ENCODE results near the gene SYT15B.
"Not testable (repeated sequence)": the region's sequence is repeated elsewhere in the genome, so short reads cannot be mapped to it uniquely, and the experiment has no call there.

- not testable (repeated sequence) for TF ChIP-seq CTCF, POLR2A (IDR thresholded peaks at IDR 0.05)
These were observed at the start of gene SYT15B for GRCh38 chr10:47763554-47764175.
